Stimulated activated CD4-positive, alpha-beta T cell treated with anti-CD3 and anti-CD28 coated beads, Interleukin-12 subunit alpha, Interleukin-12 subunit beta, amount 100 ng/mL, for 24 hours (primary cell): Measurements from ENCODE around the gene ITPK1.

Experiments used
- DNase-seq, 2 experiments: peaks; one replicate each; pipeline ENCODE4 v3.0.0-alpha.2; 2020; ENCODE audit warnings: low read depth in 2 of 2

The ITPK1 gene

GRCh38 chr14:92922883-92923743 is 192.6 kb downstream of the ITPK1 start, which contains the start of gene CHGA:
TSS of gene CHGA (plus strand) at chr14:92923150. CDS start at chr14:92923360, 210 bp downstream.
- DNase-seq, result peak; percentile 5 to 37

DNA sequence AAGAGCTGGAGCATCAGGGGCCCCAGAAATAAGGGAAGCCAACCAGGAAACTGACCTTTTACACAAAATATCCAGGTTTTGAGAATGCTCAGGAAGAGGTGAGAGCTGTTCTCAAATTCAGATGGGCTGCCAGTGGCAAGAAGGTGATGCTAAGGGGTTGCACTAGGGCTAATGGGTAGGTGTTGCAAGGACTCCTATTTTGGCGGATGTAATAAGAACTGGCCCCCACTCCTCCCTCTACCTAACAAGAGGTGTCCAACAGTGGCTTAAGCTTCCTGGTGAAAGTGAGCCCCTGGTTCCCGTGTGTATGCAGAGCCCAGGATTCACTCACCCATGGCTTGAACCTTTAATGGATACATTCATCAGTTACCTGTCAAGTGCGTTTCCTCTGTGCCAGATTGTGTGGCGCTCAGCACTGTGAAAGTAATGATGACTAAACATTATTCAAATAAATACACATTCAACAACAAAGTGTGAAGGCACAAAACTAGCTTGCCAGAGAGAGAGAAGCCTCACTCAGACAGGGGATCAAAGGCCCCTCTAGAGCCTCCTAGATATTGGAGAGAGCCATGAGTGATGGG is 193.5 kb downstream of the ITPK1 start:
- DNase-seq, result no peak

DNA sequence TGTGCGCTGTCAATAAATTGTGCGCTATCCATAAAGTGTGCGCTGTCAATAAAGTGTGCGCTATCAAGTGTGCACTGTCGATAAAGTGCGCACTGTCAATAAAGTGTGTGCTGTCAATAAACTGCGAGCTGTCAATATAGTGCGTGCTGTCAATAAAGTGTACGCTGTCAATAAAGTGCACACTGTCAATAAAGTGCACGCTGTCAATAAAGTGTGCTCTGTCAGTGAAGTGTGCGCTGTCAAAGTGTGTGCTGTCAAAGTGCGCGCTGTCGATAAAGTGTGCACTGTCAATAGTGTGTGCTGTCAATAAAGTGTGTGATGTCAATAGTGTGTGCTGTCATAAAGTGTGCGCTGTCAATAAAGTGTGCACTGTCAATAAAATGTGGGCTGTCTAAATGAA is 195.7 kb downstream of the ITPK1 start:
- DNase-seq, result no peak

DNA sequence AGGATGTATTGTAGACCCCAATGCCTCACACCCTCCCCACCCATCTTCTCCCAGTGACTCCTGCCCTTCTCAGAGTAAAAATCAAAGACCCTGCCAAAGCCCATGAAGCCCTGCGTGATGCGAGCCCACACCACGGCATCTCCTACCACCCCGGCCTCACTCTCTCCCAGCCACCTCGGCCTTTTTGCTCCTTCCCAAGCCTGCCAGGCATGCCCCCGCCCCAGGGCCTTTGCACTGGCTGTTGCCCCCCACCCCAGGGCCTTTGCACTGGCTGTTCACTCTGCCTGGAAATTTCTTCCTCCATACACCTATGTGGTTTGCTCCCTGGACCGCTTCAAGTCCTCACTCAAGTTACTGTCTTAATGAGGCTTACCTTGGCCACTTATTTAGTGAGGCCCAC is 197.8 kb downstream of the ITPK1 start:
- DNase-seq, result no peak

- no peak for DNase-seq
Observed at GRCh38 chr14:92917041-92917940, 198.4 kb downstream of the ITPK1 start.

DNA sequence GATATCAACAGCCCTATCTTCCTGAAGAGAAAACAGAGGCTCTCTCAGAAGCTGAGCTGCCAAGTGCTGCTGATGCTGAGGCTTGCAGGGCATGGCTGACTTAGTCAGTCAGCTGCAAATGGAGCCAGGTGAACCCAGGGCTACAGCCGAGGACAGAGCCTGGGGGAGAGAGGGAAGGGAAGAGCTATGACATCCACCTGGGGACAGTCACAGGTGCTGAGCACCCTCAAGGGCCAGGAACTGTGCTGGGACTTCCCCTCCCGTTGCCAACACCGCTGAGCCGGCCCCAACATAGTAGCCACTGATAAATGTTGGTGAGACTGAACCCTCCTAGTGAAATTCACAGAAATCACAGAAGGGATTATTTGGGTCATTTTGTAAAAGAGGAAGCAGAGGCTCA is 199.5 kb downstream of the ITPK1 start:
- DNase-seq, result no peak

DNA sequence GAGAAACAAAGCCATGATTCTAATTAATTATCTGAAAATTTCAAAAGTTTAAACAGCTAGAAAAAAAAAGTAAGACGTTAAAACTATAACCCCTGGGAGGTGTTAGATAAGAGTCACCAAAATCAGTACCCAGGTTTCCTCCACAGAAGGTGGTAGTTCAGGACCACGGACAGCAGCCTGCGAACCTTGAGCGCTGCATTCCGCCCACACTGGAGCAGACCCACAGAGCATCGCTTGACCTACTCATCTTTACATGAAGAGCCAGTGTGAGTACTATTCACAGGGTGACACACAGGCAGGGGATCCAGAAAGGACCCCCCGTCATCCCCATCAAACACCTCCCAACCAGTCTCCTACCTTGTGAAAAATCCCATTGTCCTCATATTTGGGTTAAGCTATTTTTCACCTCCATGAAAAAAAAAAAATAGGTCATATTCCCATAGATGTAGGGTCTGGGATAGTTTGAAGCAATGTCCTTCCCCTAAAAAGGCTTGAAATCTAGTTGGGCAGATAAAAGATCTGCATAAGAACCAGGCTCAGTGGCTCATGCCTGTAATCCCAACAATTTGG is 201.6 kb downstream of the ITPK1 start:
- DNase-seq, result no peak

DNA sequence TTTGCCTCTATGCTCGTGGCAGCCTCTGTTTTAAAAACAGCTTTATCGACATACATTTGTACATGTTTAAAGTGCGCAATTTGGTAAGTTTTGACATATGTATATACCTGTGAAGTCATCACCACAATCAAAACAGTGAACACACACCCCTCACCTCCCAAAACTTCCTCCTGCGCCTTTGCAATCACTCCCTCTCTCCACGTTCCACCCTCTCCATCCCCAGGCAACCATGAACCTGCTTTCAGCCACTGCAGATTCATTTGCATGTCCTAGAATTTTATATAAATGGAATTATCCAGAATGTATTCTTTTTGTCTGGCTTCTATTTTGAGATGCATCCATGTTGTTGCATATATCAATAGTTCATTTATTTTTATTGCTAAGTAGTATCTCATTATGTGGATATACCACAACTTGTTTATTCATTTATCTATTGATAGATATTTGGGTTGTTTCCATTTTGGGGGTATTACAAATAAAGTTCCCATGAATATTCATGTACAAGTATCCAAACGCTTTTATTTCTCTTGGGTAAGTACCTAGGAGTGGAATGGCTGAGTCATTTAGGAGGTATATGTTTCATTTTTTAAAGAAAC is 208.3 kb downstream of the ITPK1 start:
- no peak for DNase-seq

GRCh38 chr14:92906823-92907222 is 208.9 kb downstream of the ITPK1 start:
- no peak for DNase-seq

DNA sequence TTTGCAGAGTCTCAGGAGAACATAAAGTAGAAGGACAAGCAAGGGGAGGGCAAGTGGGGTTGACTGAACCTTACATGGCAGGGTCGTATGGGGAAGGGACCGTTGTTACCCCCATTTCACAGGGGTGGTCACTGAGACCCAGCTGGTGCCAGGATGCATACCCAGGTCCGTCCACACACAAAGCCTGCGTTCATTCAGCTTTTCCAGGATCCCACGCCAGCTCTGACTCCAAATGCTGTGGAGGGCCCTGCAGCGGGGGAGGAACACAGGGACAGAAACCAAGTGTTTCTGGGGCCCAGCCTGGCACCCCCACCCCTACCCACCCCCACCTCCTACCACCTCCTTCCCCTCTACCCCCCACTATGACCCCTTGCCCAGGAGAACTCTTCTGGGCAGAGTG is 209.3 kb downstream of the ITPK1 start:
- DNase-seq, result no peak

DNA sequence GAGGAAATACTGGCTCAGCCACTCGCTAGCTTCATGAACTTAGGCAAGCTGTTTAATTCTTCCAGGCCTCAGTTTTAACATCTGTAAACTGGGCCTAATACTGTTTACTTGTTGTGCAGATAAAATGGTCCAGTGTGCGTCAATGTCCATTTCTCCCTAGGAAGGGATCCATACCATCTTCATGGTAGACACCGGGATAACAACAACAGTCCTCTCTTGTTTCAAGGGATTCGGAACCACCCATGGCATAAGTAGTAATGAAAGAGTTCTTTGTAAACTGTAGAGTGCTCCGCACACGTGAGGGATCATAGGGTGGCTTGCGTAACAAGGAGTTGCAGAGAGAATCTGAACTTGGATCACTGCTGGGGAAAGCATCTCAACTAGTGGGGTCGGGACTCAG is 210.1 kb downstream of the ITPK1 start:
- no peak for DNase-seq

DNA sequence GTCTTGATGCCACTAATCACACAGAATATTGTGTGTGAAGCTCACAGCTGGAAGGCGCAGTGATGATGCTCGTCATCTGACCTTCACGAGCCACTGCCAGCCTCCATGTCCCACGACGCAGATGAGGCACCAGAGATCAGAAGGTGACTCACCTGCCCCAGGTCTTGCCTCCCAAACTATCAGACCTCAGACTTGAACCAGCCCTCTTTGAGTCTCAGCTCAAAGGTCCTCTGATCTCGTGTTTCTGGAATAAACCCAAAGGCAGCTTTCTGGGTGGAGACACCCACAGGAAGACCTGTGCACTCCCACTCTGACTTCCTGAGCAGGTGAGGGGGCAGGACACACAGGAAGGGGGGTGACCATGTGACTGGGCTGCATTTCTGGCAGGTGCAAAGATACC is 212.4 kb downstream of the ITPK1 start:
- DNase-seq, result no peak

- no peak for DNase-seq
Observed at GRCh38 chr14:92902726-92903125, 213.0 kb downstream of the ITPK1 start.

- no peak for DNase-seq
Observed at GRCh38 chr14:92902191-92902590, 213.5 kb downstream of the ITPK1 start.

- no peak for DNase-seq
Observed at GRCh38 chr14:92900660-92901059, 215.1 kb downstream of the ITPK1 start.

- DNase-seq, result no peak
Observed at GRCh38 chr14:92898566-92899131, 217.1 kb downstream of the ITPK1 start.

GRCh38 chr14:92897922-92898565 is 217.7 kb downstream of the ITPK1 start:
- DNase-seq, result peak; percentile 12 to 31

DNA sequence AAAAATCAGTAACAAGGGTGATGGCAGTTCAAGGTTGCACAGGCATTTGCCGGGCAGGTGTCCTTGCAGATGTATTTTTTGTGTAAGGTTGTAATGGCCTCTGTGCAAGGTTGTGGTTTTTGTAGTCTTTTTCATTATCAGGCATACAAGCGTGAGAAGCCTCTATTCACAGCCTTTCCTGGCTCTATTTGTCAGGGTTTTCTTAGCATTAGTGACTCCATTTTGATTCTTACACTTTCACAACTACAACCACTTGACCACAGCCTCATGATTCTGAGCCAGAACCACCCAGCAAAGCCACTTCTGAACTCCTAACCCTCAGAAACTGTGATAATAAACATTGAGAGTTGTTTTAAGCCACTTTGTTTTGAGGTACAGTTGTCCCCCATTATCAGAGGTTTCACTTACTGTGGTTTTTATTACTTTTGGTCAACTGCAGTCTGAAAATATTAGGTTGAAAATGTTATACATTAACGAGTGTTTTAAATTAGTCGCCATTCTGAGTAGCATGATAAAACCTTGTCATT is 220.3 kb downstream of the ITPK1 start:
- no peak for DNase-seq

- no peak for DNase-seq
Observed at GRCh38 chr14:92892589-92892988, 223.1 kb downstream of the ITPK1 start.

DNA sequence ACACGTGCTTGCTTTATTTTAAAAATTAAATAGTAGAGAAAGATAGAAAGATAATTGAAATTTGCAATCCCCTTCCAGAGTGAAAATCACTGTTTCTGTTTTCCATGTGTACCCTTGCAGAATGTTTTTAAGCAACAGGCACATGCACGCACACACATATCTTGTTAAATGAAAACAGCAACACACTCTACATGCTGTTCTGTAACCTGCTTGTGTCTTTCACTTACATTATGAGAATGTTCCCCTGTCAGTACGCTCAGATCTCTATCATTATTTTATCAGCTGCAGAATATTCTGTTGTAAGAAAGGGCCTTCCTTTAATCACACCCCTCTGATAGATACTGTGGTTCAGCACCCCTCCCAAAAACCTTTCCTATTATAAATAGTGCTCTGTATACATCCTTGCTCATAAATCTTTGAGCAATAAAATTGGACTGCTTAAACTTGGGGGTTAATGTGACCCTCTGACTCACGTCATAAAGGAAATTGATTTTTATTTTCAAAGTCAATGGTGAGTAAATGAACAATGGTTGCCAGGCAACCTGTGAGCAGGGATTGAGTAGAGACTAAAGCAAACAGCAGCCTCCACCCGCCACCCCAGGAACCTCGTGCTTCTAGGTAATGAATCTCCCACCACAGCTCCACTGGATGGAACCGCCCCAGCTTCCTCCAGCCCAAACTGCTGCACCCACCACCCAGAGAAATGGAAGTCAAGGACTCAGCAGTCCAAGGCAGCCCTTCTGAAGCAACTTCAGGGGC is 224.7 kb downstream of the ITPK1 start:
- DNase-seq, result no peak
